HG03095 (cell line): ENCODE measurements around the gene OGDHL.

ENCODE experiments used
- ATAC-seq: cut with Tn5 transposase; IDR thresholded peaks from one replicate; pipeline ENCODE4 v1.9.1; 2021; ENCODE audit warnings: moderate library complexity; ENCODE audit not compliant: unreplicated experiment

OGDHL gene

DNA sequence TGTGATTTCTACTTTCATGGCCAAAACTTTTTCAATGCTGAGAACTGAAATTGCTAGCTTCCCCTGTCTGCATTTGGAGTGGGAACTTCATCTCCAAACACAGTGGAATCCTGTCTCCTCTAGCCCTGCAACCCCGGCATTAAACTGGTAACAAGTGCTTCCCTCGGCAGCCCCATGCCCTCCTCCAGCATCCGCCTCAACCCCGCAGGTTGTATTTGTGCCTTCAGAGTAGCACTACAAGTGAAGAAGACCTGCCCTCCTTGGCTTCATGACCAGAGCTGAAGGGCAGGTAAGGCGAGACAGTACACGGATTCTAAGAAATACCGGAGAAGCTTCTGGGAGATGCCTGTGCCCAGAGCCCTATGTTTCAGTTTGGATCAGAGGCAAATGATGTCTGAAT is 65.8 kb downstream of the OGDHL start:
- ATAC-seq: no peak

DNA sequence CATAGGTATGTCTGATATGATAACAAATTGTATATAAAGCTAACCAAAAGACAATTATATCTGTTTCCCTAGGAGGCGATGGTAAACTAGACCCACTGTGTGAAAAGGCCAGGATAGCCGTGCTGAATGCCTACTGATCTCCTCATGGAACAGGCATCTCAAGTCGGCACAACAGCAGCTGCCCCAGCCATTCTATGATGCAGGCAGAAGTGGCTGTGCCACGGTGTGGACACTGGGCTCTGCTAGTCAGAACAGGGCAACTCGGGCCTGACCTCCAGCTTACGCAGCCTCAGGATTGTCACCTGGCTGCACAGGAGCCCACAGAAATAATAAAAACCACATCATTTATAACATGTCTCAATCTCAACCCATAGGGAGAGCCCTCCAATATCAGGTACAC is 67.7 kb downstream of the OGDHL start:
- no peak for ATAC-seq

DNA sequence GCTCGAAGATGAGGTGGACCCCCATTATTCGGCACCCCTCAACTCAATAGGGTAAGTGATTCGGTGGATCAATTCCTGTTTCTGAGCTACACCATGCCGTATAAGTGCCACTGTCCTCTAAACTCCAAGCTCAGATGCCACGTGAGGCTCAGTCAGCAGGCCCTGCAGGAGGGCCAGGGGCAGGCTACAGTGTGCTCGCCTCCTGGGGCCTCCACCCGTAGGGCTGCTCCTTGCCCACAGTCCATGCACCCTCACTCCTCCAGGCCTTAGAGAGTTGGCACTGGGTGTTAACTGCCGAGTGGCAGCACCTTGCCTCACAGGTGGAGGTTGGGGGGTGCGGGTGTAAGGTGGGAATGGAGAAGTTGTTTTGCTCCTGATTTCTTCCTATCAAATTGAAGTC is 70.5 kb downstream of the OGDHL start:
- no peak for ATAC-seq

DNA sequence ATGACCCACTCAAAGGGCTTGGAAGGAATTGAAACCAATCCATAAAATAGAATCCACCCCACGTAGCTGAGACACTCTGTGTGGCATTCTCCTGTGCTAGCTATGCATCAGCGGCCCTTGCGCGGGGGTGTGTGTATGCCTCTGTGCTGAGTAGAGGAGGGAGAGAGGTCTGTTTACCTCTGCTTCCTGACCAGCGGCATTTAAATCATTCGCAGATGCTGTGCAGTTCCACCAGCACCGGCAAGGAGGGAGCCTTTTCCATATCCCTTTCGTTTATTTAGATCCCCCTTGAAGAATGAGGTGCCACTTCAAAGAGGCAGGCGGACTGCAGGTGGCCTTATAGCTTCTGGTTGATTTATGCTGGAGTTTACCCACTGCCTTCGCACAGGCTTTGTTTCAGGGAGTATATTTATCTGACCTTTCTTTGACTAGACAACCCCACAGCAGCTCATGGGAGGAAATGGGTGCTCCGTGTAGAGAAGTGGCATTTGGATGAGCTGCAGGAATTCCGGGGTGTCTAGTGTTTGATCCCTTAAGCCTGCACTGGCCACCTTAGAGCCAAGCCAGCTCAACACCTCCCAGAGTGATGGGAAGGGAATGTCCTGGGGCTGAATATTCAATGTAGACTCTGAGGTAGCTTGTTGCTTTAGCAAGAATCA is 71.3 kb downstream of the OGDHL start:
- no peak for ATAC-seq

DNA sequence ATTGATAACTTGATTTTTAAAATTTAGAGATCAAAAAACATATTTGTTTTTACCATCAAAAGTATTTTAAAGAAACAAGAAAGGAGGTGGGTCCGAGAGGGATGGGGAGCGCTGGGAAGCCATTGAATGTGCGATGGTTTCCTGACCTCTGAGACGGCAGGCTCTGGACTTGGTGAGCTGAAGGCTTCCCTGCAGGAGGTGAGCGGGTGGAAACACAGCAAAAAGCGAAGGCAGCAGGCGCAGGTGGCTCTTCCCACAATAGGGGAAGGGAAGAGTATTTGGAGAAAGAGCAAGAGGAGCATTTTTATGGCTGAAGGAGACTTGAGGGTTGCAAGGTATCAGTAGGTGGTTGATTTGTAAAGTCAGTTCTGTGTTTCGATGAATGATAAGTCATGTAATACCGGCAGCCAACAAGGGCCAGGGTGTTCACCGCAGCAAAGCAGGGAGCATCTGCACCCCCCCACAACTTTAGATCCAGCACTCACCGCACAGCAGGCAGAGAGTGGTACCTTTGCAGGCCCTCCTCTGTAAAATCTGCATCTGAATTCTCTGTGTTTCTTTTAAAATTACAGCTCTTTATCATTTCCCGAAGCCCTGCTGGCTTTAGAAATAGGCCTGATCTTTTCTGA is 72.1 kb downstream of the OGDHL start:
- no peak for ATAC-seq

DNA sequence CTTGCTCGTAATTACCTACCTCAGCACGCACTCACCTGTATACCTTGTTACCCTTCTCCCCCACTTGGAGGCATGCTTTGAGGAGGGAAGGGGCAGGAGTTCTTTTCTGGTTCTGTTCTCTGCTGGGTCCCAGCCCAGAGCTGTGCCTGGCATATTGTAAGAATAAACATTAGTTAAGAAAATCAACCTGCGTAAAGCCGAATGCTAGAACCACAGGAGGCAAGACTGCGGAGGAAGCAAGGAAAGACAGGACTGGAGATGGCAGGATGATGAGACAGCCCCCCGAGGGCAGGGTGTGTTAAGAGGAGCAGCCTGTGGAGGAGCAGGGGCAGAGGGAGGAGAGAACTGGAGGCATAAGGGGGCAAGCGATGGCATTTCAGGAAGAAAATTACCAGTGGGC is 73.2 kb downstream of the OGDHL start:
- no peak for ATAC-seq

DNA sequence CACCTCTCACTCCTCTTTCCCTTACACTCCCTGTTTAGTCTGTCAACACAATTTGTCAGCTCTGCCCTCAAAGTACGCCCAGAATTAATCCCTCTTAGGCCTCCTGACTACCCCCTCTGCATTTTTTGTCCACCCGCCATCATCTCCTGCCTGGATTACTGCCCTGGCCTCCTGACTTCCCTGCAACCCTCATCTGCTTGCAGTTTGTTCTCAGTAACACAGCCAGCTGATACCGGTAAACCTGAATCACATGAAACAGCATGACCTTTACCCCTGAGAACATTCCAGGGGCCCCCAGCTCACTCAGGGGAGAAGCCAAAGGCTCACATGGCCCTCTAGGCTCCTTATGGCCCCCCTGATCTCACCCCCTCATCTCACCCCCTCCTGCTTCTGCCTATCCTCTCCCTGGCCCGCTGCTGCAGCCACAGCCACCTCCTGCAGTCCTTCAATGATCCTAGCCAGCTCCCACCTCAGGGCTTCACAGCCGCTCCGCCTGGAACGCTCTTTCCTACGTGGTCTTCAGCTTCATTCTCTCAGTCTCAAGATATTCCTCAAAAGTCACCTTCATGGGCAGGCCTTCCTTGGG is 73.8 kb downstream of the OGDHL start:
- no peak for ATAC-seq

DNA sequence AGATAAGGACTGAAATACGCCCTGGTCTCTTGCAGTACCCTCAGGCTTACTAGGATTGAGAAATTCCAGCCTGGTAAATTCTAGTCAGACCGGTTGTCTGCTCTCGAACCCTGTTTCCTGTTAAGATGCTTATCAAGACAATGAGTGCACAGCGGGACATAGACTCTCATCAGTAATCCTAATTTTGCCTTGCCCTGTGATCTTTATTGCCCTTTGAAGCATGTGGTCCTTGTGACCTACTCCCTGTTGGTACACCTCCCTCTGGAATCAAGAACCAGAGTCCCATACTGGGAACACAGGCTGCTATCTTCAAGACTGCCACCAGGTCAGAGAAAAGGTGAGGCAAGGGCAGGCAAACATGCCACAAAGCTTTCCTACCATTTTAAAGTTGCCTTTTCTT is 75.5 kb downstream of the OGDHL start:
- ATAC-seq: no peak
